ENCODE results near the gene FRS3.

The FRS3 gene

GRCh38 chr6:41741625-41742490, 37.8 kb downstream of the FRS3 start:
- DNase-seq (ENCODE audit: low read depth in 2 of 2) = no peak

- no peak for DNase-seq (ENCODE audit: low read depth in 2 of 2)
Measured at GRCh38 chr6:41740366-41741162, 39.1 kb downstream of the FRS3 start.

GRCh38 chr6:41739041-41739440, 40.7 kb downstream of the FRS3 start:
- DNase-seq (ENCODE audit: low read depth in 2 of 2) = no peak

GRCh38 chr6:41737591-41738130, 42.0 kb downstream of the FRS3 start:
- no peak for DNase-seq (ENCODE audit: low read depth in 2 of 2)

GRCh38 chr6:41736800-41737555, 42.7 kb downstream of the FRS3 start:
- DNase-seq (ENCODE audit: low read depth in 2 of 2) = no peak

GRCh38 chr6:41736186-41736733, 43.4 kb downstream of the FRS3 start:
- no peak for DNase-seq (ENCODE audit: low read depth in 2 of 2)

GRCh38 chr6:41735427-41736185, 44.1 kb downstream of the FRS3 start, which contains the start of gene TFEB:
Gene TFEB (minus strand): TSS chr6:41735608. CDS start chr6:41691213, 44,395 bp downstream.
- DNase-seq (ENCODE audit: low read depth in 2 of 2) = peak; percentile 87 to 88

GRCh38 chr6:41734666-41735426, 44.9 kb downstream of the FRS3 start:
- peak; percentile 36 to 53 for DNase-seq (ENCODE audit: low read depth in 2 of 2)

- DNase-seq (ENCODE audit: low read depth in 2 of 2) = peak; percentile 35 to 46
Measured at GRCh38 chr6:41733707-41734665, 45.7 kb downstream of the FRS3 start.

GRCh38 chr6:41733360-41733706, 46.4 kb downstream of the FRS3 start:
- no peak for DNase-seq (ENCODE audit: low read depth in 2 of 2)

- peak; percentile 24 to 54 for DNase-seq (ENCODE audit: low read depth in 2 of 2)
Measured at GRCh38 chr6:41732591-41733359, 46.9 kb downstream of the FRS3 start.

- DNase-seq (ENCODE audit: low read depth in 2 of 2) = no peak
Measured at GRCh38 chr6:41732149-41732548, 47.6 kb downstream of the FRS3 start.

GRCh38 chr6:41731561-41732086, 48.1 kb downstream of the FRS3 start:
- no peak for DNase-seq (ENCODE audit: low read depth in 2 of 2)

GRCh38 chr6:41730531-41731436, 48.9 kb downstream of the FRS3 start:
- no peak for DNase-seq (ENCODE audit: low read depth in 2 of 2)

- DNase-seq (ENCODE audit: low read depth in 2 of 2) = no peak
Measured at GRCh38 chr6:41729624-41730023, 50.1 kb downstream of the FRS3 start.

- no peak for DNase-seq (ENCODE audit: low read depth in 2 of 2)
Measured at GRCh38 chr6:41728954-41729353, 50.7 kb downstream of the FRS3 start.
